ENCODE measurements around the gene POM121. TPM values are rescaled to one million over a fixed set of nuclear protein-coding genes. Genes with fewer than 3 reads are reported as not detected.
"Not testable (repeated sequence)": the region's sequence is repeated elsewhere in the genome, so short reads cannot be mapped to it uniquely, and the experiment has no call there.

POM121 gene
- total RNA-seq, 1 donor from 2014 or later: 53.2 TPM

DNA sequence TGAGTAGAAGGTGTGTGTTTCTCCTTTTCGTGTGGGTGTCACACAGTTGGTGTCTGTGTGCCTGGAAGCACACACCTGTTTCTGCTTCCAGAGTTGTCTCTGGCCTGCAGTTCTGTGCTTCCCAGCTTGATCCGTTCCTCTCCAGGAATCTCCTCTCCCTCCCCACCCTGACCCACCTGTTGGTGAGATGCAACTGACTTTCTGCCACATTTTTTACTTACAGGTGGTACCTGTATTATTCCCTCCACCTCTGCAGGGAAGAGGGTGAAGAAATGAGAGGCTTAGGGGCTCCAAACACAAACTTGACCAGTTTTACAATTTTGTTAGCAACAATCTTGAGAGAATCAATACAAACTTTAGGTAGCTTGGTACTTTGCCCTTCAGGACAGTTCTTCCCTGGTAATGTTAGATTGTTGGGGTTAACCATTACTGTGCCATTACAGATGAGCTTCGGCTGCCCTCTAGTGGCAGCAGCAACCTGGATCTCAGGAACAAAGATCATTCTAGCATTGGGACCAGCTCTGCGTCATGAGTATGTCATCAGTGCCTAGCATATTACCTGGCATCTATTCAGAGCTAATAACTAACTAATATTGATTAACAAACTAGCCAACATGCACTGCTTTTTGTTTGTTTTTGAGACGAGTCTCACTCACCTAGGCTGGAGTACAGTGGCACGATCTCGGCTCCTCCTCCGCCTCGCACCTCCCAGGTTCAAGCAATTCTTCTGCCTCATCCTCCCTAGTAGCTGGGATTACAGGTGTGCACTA is 10.0 kb upstream of the POM121 start:
- not testable (repeated sequence) for H3K9me3 Mint-ChIP-seq (ENCODE audit: low read depth); H3K27me3 Mint-ChIP-seq; H3K4me3 Mint-ChIP-seq (ENCODE audit: low read depth)
- DNase-seq (ENCODE audit: low spot score, unreplicated experiment): peak; percentile 42
- Mint-ChIP-seq H3K27ac (peak overlapping the region; percentile 95), H3K36me3 (ENCODE audit: insufficient read depth) (peaks cover 23% of the 10 kb centered on the region), H3K4me1 (ENCODE audit: low read depth) (peaks cover 13% of the 10 kb centered on the region)
- TF ChIP-seq, protein P1, sequence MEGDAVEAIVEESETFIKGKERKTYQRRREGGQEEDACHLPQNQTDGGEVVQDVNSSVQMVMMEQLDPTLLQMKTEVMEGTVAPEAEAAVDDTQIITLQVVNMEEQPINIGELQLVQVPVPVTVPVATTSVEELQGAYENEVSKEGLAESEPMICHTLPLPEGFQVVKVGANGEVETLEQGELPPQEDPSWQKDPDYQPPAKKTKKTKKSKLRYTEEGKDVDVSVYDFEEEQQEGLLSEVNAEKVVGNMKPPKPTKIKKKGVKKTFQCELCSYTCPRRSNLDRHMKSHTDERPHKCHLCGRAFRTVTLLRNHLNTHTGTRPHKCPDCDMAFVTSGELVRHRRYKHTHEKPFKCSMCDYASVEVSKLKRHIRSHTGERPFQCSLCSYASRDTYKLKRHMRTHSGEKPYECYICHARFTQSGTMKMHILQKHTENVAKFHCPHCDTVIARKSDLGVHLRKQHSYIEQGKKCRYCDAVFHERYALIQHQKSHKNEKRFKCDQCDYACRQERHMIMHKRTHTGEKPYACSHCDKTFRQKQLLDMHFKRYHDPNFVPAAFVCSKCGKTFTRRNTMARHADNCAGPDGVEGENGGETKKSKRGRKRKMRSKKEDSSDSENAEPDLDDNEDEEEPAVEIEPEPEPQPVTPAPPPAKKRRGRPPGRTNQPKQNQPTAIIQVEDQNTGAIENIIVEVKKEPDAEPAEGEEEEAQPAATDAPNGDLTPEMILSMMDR (IDR thresholded peaks at IDR 0.05; ENCODE audit: unreplicated experiment): peak; percentile 70

DNA sequence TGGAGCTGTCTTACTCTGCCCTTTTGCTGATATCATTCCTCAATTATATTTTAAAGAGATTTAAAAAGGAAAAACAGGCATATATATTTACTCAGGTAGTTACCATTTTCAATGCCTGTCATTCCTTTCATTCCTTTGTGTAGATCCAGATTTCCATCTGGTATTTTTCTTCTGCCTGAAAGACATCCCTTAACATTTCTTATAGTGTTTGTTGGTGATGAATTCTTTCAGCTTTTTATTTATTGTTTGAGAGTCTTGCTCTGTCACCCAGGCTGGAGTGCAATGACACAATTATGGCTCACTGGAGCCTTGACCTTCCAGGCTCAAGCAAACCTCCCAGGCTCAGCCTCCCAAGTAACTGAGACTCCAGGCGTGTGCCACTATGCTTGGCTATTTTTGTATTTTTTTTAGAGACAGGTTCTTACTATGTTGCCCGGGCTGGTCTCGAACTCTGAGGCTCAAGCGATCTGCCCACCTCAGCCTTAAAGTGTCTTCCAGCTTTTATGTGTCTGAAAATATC is 5.6 kb upstream of the POM121 start:
- TF ChIP-seq, protein P1 (IDR thresholded peaks at IDR 0.05; ENCODE audit: unreplicated experiment): no peak
- H3K36me3 Mint-ChIP-seq (ENCODE audit: insufficient read depth): peaks cover 14% of the 10 kb centered on the region
- H3K4me3 Mint-ChIP-seq (ENCODE audit: low read depth): no peak overlapping the region
- H3K4me1 Mint-ChIP-seq (ENCODE audit: low read depth): peaks cover 17% of the 10 kb centered on the region
- no peak for DNase-seq (ENCODE audit: low spot score, unreplicated experiment)
- H3K27ac Mint-ChIP-seq: peak overlapping the region; percentile 60
- H3K27me3 Mint-ChIP-seq: no peaks in the 10 kb centered on the region
- no peaks in the 10 kb centered on the region for H3K9me3 Mint-ChIP-seq (ENCODE audit: low read depth)

DNA sequence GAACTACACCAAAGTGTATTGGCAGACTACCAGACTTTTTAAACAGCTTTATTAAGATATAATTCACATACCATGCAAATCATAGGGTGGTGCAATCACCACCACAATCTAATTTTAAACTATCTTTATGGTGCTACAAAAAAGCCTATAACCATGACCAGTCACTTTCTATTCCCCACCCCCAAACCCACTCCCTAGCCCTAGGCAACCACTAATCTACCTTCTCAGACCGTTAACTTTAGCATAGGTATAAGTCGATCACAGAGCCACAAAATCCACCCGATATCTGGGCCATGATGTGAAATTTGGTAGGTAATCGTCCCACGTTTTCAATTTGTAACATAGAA is 536 bp upstream of the POM121 start:
- DNase-seq (ENCODE audit: low spot score, unreplicated experiment): no peak
- no peaks in the 10 kb centered on the region for H3K9me3 Mint-ChIP-seq (ENCODE audit: low read depth)
- peak overlapping the region; percentile 100 for H3K4me3 Mint-ChIP-seq (ENCODE audit: low read depth)
- peak overlapping the region; percentile 100 for H3K27ac Mint-ChIP-seq
- H3K27me3 Mint-ChIP-seq: no peaks in the 10 kb centered on the region
- TF ChIP-seq, protein P1 (IDR thresholded peaks at IDR 0.05; ENCODE audit: unreplicated experiment): no peak
- H3K4me1 Mint-ChIP-seq (ENCODE audit: low read depth): peaks cover 14% of the 10 kb centered on the region
- H3K36me3 Mint-ChIP-seq (ENCODE audit: insufficient read depth): peaks cover 16% of the 10 kb centered on the region

GRCh38 chr7:72925546-72926120 is 738 bp downstream of the POM121 start:
- H3K36me3 Mint-ChIP-seq (ENCODE audit: insufficient read depth): peaks cover 26% of the 10 kb centered on the region
- no peaks in the 10 kb centered on the region for H3K27me3 Mint-ChIP-seq
- TF ChIP-seq, protein P1 (IDR thresholded peaks at IDR 0.05; ENCODE audit: unreplicated experiment): no peak
- DNase-seq (ENCODE audit: low spot score, unreplicated experiment): no peak
- H3K27ac Mint-ChIP-seq: peak overlapping the region; percentile 98
- no peaks in the 10 kb centered on the region for H3K9me3 Mint-ChIP-seq (ENCODE audit: low read depth)
- H3K4me1 Mint-ChIP-seq (ENCODE audit: low read depth): peaks cover 11% of the 10 kb centered on the region
- H3K4me3 Mint-ChIP-seq (ENCODE audit: low read depth): peak overlapping the region; percentile 100

DNA sequence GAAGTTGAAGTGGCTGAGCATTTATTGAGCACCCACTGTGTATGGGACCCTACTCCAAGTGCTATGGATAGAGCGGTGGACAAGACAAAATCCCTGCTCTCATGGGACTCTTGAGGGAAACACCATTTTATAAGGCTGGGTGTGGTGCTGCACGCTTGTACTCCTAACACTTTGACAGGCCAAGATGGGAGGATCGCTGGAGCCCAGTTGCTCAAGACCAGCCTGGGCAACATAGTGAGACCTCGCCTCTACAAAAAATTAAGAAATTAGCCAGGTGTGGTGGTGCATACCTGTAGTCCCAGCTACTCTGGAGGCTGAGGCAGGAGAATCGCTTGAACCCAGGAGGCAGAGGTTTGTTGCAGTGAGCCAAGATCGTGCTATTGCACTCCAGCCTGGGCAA is 2.9 kb downstream of the POM121 start:
- H3K27me3 Mint-ChIP-seq; H3K9me3 Mint-ChIP-seq (ENCODE audit: low read depth); H3K4me3 Mint-ChIP-seq (ENCODE audit: low read depth); DNase-seq (ENCODE audit: low spot score, unreplicated experiment): not testable (repeated sequence)
- Mint-ChIP-seq H3K27ac (peak overlapping the region; percentile 63), H3K36me3 (ENCODE audit: insufficient read depth) (peaks cover 26% of the 10 kb centered on the region), H3K4me1 (ENCODE audit: low read depth) (peaks cover 11% of the 10 kb centered on the region)

DNA sequence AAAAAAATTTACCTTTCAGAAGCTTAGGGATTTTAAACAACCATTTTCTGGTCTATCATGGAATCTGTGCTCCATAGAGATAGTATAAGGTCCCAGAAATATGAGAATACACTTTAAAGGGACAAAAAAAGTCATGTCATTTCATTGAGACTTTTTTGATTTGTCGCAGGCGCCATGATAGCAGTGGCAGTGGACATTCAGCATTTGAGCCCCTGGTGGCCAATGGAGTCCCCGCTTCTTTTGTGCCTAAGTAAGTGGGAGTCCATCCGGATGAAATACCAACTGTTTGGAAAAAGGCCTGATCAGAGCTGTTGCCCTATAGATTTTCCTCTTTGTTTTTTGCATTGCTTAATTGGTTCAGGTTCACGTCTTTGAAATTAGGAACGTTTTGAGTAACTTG is 3.3 kb downstream of the POM121 start:
- H3K4me1 Mint-ChIP-seq (ENCODE audit: low read depth): peaks cover 10% of the 10 kb centered on the region
- H3K27me3 Mint-ChIP-seq; H3K9me3 Mint-ChIP-seq (ENCODE audit: low read depth); H3K27ac Mint-ChIP-seq; H3K4me3 Mint-ChIP-seq (ENCODE audit: low read depth); DNase-seq (ENCODE audit: low spot score, unreplicated experiment): not testable (repeated sequence)
- peaks cover 26% of the 10 kb centered on the region for H3K36me3 Mint-ChIP-seq (ENCODE audit: insufficient read depth)

GRCh38 chr7:72942022-72942705 is 17.3 kb downstream of the POM121 start:
- H3K27me3 Mint-ChIP-seq; H3K9me3 Mint-ChIP-seq (ENCODE audit: low read depth); H3K36me3 Mint-ChIP-seq (ENCODE audit: insufficient read depth); H3K27ac Mint-ChIP-seq; H3K4me1 Mint-ChIP-seq (ENCODE audit: low read depth); DNase-seq (ENCODE audit: low spot score, unreplicated experiment); H3K4me3 Mint-ChIP-seq (ENCODE audit: low read depth): not testable (repeated sequence)

GRCh38 chr7:72942956-72943355 is 18.1 kb downstream of the POM121 start:
- not testable (repeated sequence) for H3K9me3 Mint-ChIP-seq (ENCODE audit: low read depth); H3K4me1 Mint-ChIP-seq (ENCODE audit: low read depth); H3K36me3 Mint-ChIP-seq (ENCODE audit: insufficient read depth); H3K27ac Mint-ChIP-seq; DNase-seq (ENCODE audit: low spot score, unreplicated experiment); H3K4me3 Mint-ChIP-seq (ENCODE audit: low read depth); H3K27me3 Mint-ChIP-seq

- DNase-seq (ENCODE audit: low spot score, unreplicated experiment); H3K4me3 Mint-ChIP-seq (ENCODE audit: low read depth); H3K4me1 Mint-ChIP-seq (ENCODE audit: low read depth); H3K9me3 Mint-ChIP-seq (ENCODE audit: low read depth); H3K27ac Mint-ChIP-seq; H3K27me3 Mint-ChIP-seq; H3K36me3 Mint-ChIP-seq (ENCODE audit: insufficient read depth): not testable (repeated sequence)
Observed at GRCh38 chr7:72944937-72945336, 20.0 kb downstream of the POM121 start.

Data from progenitor cell of endocrine pancreas (in vitro differentiated cells).